CD4-positive, alpha-beta T cell treated with Interleukin-4 for 4 hours (primary cell): Measurements from ENCODE around the gene KHSRP.

ENCODE experiments used
- DNase-seq: peaks from one replicate; pipeline ENCODE4 v3.0.0-alpha.2; 2020

KHSRP gene

DNA sequence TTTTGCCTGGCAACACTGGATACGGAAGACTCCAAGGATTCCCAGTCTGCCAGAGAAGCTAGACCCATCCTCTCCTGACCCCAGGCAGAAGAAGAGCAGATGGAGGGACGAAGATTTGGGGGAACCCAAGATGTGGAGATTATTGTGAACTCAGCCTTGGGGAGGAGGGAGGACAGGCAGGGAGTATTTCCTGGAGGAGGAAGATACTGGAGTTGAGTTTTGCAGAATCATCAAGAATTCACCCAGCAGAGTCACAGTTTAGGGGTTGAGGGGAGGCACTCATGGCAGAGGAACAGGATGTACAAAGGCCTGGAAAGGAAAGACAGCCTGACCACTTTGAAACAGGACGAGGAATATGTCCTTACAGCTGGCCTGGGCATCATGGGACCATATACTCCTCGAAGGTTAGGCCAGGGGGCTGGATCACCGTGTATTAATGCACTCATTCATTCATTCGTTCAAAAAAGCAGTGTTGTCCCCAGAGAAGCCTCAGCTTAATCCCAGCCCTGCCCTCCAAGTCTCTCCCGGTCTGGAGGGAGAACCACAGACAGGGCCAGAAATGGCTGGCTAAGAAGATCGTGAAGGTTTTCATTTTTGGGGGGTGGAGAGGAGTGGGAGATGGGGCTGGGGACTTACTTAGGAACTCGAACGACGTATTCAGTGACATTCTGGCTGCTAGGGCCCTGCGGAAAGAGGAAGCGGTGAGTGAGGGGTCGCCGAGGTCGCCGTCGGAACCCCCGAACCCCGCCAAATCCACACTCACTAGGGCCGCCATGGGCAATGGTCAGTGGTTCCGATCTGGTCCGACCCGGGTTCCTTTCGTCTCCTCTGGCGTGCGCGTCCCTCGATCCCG, 32.2 kb downstream of the KHSRP start:
- DNase-seq: no peak

DNA sequence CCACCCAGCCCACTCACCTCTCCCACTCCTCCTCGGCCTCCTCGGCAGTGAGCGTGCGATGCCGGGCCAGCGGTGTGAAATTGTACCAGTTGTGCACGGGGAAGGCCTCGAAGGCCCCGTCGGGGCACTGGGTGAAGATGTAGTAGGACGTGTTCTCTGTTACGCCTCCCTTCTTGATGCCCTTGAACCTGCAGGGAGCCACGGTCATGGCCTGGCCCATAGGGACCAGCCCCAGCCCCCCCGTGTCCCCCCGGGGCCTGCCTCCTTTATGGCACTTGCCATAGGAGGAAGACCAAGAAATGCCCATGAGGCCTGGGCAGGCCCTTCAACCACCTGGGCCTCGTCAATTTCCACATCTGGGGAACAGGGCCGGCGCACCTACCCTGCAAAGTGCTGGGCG, 37.2 kb downstream of the KHSRP start:
- no peak for DNase-seq

DNA sequence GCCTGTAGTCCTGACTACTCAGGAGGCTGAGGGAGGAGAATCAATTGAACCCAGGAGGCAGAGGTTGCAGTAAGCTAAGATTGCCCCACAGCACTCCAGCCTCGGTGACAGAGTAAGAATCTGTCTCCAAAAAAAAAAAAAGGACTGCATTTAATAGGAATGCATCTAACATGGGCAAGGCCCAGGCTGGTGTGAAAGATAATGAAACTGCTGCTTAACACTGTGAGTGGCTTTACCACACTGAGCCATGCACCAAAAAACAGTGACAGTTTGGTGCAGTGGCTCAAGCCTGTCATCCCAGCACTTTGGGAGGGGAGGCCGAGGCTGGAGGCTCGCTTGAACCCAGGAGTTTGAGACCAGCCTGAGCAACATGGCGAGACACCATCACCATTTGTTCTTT, 40.2 kb downstream of the KHSRP start:
- no peak for DNase-seq

DNA sequence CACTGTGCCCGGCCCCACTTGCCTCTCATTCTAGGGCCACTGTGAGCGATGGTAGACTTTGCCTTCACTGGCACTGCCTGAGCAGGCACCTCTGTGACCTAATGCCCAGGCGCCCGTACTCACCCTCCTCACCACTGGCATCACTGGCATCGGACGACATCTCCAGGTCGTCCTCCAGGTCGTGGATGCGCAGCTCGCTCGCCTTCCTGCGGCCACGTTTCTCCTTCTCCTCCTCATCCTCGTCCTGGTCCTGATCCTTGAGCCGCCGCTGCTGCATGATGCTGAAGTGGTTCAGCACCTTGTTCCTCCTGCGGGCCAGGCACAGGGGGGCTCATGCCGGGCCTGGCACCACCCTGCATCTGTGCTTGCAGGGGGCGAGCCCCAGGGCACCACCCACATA, 41.4 kb downstream of the KHSRP start:
- no peak for DNase-seq

DNA sequence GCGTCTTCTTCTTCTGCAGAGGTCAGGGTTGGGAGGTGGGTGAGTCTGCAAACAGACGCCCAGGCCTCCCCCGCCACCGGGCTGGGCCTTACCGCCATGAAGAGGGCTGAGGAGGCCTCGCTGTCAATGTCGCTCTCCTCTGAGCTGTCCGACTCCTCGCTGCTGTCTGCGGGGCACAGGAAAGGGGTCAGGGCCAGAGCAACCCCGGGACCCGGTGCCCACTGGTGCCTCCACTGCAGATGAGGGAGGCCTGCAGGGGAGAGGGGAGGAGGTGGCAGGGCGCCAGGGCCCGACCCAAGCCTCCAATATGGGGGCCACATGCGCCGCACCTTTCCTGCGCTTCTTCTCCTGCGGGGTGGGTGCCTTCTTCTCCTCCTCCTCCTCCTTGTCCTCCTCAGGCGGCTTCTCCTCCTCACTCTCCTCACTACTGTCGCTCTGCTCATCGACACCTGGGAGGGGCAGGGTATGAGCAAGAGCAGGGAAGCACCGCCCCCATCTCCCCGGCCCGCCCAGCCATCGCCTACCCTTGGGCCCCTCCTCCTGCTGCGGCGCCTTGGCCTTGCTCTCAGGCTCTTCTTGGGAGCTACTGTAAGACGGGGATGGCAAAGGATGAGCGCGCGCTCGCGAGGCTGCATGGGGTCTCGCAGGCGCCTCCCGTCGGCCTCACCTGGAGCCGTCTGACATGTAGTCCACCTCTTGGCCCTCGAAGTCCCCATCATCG, 43.4 kb downstream of the KHSRP start:
- no peak for DNase-seq

DNA sequence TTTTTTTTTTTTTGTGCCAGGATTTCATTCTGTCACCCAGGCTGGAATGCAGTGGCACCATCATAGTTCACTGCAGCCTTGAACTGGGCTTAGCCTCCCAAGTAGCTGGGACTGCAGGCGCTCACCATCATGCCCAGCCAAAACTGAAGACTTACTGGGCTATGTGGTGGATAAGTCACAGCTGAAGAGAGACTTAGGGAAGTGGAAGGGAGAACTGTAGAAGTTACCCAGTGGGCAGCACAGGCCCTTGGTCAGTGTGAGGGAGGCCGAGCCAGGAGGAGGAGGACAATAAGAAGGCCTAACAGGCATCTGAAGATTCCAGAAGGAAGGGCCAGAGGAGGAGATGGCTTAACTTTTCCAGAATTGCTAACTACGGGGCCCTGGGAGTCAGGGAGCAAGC, 44.9 kb downstream of the KHSRP start:
- no peak for DNase-seq

DNA sequence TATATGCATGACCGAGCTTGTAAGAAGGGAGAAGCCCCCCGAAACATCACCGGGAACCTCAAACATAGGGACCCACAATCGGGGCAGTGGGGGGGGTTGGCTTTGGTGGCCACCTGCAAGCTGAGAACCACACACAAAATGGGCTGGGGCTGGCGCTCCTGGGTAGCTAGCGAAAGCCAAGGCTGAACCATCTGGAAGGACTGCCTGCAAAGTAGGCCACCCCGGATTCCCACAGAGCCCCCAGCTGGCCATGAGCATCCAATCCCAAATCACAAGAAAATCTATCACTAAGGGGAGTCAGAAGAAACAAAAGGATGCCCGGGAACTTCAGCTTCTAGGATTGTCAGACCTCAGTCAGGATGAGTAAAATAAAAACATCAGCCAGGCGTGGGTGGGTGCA, 46.1 kb downstream of the KHSRP start:
- no peak for DNase-seq

DNA sequence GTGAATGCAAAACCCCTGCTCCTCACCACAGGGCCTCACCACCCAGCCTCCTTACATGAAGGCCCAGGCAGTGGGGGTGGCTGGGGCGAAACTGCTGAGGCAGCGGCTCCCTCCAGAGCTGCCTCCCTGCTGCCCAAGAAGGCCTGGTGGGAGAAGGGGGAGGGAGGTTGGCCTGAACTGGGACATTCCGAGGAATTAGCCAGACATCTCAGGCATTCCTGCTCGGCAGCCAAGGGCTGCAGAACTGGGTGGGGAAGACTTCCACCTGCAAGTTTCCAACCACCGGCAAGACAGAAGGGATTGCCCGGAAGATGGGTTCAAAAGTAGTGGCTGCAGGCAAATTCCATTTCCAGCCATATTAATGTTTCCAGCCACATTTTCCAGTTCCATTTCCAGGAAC, 46.6 kb downstream of the KHSRP start:
- no peak for DNase-seq

DNA sequence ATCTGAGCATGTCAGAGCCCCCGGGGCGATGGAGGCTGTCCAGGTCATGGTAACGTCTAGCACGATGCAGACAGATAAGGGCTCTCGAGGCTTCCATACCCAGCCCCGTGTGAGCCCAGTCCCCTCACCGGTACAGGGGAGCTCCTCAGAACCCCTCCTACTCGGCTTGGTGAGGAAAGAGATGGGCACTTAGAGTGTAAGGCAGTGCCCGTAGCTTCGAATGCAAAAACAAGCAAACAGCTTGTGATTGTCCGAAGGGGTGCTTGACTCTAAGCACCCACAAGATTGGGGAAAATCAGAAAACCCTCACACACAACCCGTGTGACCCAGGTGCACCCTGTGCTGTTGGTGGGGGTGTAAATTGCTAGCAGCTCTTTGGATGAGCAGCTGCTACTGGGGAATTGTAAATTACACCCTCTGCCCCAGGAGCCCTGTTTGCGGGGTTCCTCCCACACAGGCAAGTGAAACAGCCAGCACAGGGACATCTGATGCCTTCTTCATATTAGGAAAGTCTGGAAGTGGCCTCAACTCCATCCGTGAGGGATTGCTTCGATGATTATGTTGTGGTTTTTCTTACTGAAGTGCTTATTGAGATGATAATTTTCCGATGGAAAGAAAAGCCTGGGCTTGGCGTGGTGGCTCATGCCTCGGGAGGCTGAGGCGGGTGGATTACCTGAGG, 48.0 kb downstream of the KHSRP start:
- no peak for DNase-seq

DNA sequence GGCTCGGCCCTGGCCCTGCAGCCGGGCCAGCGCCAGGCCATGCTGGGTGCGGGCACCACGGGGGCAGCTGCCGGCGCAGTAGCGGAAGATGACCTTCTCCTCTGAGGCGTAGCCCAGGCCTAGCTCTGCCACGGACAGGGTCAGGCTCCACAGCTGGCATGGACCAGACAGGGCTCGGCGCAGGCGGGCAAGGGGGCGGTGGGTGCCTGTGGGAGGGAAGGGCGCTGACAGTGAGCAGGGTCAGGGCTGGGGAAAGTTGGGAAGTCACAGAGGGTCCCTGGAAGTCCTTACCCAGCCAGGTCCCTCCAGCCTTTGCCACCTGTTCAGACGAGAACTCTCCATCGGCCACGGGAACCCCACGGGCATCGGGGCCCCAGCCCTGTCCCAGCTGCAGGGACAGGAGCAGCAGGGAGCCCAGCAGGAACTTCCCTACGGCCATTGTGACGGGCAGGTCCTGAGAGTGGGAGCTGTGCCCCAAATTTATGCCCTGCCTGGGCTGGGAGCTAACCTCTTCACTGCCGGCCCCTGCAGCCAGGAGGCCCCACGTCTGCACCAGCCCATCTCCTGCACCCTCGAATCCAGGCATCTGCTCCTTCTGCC, 49.1 kb downstream of the KHSRP start, which contains the start of gene PSPN:
Gene PSPN (minus strand): TSS at position 523 of the 600 bp plus-strand sequence. CDS start 84 bp downstream, at position 439.
- DNase-seq: no peak

DNA sequence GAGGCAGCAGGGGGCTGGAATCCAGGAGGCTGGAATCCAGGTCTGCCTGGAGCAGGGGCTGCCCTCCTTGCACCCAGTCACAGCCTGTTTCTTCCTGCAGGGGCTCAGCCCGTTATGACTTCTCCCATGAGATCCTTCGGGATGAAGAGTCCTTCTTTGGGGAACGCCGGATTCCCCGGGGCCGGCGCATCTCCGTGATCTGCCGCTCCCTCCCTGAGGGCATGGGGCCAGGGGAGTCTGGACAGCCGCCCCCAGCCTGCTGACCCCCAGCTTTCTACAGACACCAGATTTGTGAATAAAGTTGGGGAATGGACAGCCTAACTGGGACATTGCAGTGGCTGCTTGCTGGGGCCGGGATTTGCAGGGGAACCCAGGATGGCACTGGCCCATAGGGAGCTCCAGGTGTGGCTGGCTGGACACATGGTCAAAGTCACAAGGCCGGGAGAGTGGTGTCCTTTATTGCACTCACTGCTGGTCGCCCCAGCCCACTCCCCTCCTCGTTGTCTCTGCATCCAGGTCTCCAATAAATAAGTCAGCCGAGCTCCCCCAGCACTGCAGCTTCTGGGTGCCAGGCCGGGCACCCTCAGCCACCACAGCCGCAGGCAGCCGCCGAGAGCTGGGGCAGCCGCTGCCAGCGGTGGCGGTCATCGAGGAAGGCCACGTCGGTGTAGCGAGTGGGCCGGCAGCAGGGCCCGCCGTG, 49.8 kb downstream of the KHSRP start:
- DNase-seq: no peak

DNA sequence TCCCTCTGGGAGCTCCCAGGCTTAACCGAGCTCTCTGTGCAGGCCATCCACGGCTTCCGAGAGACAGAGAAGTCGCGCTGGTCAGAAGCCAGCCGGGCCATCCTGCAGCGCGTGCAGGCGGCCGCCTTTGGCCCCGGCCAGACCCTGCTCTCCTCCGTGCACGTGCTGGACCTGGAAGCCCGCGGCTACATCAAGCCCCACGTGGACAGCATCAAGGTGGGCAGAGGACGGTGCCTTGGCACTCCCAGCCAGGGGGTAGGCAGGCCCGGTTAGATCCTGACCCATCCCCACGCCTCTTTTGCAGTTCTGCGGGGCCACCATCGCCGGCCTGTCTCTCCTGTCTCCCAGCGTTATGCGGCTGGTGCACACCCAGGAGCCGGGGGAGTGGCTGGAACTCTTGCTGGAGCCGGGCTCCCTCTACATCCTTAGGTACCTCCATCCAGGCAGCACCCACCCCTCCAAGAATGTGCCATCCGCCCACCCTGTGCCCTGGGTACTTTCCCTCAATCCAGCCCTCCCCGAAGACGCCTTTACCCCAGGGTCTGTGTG, 50.4 kb downstream of the KHSRP start:
- DNase-seq: no peak

DNA sequence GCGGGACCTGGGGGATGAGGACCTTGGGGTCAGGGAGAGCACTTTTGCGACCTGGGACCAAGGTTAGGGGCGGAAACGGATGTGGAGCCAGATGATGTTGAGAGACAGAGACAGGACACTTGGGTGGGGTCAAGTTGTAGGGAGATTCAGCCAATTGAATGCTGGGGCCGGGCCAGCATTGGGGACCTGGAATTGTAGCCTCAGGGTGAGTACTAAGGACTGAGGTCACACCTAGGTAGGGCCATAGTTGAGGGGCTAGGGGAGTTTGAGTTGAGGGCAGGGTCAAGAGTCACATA, 50.9 kb downstream of the KHSRP start:
- DNase-seq: no peak

DNA sequence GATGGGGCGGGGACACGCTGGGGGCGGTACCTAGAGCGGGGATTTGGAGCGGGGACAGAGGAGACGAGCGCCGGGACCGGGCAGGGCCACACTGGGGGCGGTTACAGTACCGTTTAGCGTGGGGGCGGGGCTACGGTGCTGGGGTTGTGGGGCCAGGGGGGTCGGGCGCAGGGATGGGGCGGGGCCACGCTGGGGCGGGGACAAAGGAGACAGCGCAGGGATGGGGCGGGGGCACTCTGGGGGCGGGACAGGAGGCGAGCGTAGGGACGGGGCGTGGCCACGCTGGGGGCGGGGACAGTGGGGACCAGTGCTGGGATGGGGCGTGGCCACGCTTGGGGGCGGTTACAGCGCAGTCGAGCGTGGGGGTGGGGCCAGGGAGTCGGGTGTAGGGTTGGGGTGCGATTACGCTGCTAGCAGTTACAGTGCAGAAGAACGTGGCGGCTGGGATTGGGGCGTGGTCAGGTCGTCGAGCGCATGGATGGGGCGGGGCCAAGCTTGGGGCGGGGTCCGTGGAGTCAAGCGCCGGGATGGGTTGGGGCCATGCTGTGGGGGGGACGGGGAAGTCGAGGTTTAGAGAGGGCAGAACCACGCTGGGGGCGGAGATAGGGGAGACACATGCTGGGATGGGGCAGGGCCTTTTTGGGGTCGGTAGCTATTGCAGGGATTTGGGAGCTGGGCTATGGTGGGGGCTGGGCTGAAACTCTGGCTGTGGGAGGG, 51.4 kb downstream of the KHSRP start:
- DNase-seq: peak; percentile 96

DNA sequence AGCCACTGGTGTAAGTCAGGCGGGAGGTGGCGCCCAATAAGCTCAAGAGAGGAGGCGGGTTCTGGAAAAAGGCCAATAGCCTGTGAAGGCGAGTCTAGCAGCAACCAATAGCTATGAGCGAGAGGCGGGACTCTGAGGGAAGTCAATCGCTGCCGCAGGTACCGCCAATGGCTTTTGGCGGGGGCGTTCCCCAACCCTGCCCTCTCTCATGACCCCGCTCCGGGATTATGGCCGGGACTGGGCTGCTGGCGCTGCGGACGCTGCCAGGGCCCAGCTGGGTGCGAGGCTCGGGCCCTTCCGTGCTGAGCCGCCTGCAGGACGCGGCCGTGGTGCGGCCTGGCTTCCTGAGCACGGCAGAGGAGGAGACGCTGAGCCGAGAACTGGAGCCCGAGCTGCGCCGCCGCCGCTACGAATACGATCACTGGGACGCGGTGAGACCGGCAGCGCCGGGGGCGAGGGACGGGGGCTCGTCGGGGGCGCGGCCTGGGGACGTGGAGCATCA, 52.0 kb downstream of the KHSRP start, which contains the start of gene ALKBH7:
Gene ALKBH7 (plus strand): TSS at position 201 of the 502 bp plus-strand sequence. CDS start 27 bp downstream, at position 228.
- DNase-seq: peak; percentile 100

DNA sequence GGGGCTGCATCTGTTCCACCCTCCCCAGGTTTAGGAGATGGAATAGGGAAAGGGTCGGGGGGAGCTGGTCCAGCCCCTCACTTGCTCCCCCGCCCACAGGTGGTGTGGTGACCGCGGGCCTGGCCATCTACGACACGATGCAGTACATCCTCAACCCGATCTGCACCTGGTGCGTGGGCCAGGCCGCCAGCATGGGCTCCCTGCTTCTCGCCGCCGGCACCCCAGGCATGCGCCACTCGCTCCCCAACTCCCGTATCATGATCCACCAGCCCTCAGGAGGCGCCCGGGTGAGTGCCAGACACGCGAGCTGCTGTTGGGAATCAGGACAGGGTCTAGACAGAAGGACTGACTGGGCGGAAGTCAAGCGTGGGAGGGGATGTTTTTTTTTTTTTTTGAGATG, 60.3 kb downstream of the KHSRP start:
- no peak for DNase-seq
